NT2/D1 (cell line): ENCODE data around the gene SLC6A2.

Experiments
- DNase-seq: peaks from one replicate; pipeline ENCODE4 v3.0.0-alpha.2; 2011; ENCODE audit warnings: low read depth, low spot score
- H3K27me3 ChIP-seq: 2 replicates; pipeline ENCODE4 v1.6.0; 2011; ENCODE audit warnings: mild to moderate bottlenecking; ENCODE audit not compliant: insufficient read length, insufficient read depth
- H3K36me3 ChIP-seq: 2 replicates; pipeline ENCODE4 v1.6.1; 2011; ENCODE audit warnings: mild to moderate bottlenecking, low read length, mixed read lengths; ENCODE audit not compliant: insufficient read depth, insufficient read length
- H3K4me1 ChIP-seq: 2 replicates; pipeline ENCODE4 v1.5.1; 2011; ENCODE audit not compliant: insufficient read depth, insufficient read length
- H3K4me3 ChIP-seq: 2 replicates; pipeline ENCODE4 v1.5.1; 2011; ENCODE audit warnings: low read depth; ENCODE audit not compliant: insufficient read length
- H3K9ac ChIP-seq: 2 replicates; pipeline ENCODE4 v1.6.0; 2011; ENCODE audit warnings: low read depth; ENCODE audit not compliant: insufficient read length
- H3K9me3 ChIP-seq: 2 replicates; pipeline ENCODE4 v1.5.1; 2011; ENCODE audit warnings: mild to moderate bottlenecking, low read length; ENCODE audit not compliant: insufficient read depth
- SUZ12 ChIP-seq: IDR thresholded peaks from 2 replicates; pipeline ENCODE4 v1.6.1; 2011; ENCODE audit not compliant: insufficient read length, insufficient read depth; ENCODE audit errors: extremely low read depth
- YY1 ChIP-seq: IDR thresholded peaks from 2 replicates; pipeline ENCODE4 v1.6.1; 2011; ENCODE audit not compliant: insufficient read length, insufficient read depth
- ZNF274 ChIP-seq: IDR thresholded peaks from 2 replicates; pipeline ENCODE4 v1.6.1; 2011; ENCODE audit warnings: mild to moderate bottlenecking, low read depth, low read length

SLC6A2 gene

GRCh38 chr16:55703003-55704001 is 47.5 kb downstream of the SLC6A2 start:
- H3K36me3 ChIP-seq, result no peaks in the 10 kb centered on the region
- no peaks in the 10 kb centered on the region for H3K27me3 ChIP-seq
- peak; percentile 57 for DNase-seq
- no peaks in the 10 kb centered on the region for H3K9me3 ChIP-seq
- H3K4me3 ChIP-seq, result no peak overlapping the region
- peaks cover 12% of the 10 kb centered on the region for H3K4me1 ChIP-seq
- no peak overlapping the region for H3K9ac ChIP-seq
- TF ChIP-seq ZNF274 (no peak), SUZ12 (no peak), YY1 (no peak)

- no peak for TF ChIP-seq YY1
- TF ChIP-seq ZNF274, result no peak
- TF ChIP-seq SUZ12, result no peak
- H3K36me3 ChIP-seq, result no peaks in the 10 kb centered on the region
- H3K4me3 ChIP-seq, result no peak overlapping the region
- no peak for DNase-seq
- H3K9ac ChIP-seq, result no peak overlapping the region
- peaks cover 2% of the 10 kb centered on the region for H3K4me1 ChIP-seq
- no peaks in the 10 kb centered on the region for H3K9me3 ChIP-seq
- H3K27me3 ChIP-seq, result peaks cover 6% of the 10 kb centered on the region
Measured at GRCh38 chr16:55706739-55707384, 51.1 kb downstream of the SLC6A2 start.

DNA sequence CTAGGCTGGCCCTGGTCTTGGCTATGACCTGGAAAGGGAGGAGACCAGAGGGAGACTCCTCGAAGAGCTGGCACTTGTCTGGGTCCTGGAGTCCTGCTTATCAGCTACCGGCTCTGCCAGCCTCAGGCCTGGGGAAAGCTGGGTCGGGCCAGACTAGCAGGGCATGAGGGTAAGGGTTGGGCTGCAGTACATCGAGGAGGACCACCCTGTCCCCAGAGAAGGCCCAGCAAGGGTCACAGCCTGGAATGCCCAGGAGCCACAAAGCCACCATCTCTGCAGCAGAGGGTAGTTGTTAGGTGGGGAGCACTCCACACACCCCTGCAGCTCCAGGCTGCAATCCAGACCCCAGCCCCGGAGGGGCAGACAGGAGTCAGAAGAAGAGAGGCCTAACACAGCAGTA is 54.0 kb downstream of the SLC6A2 start:
- Histone ChIP-seq H3K36me3 (no peaks in the 10 kb centered on the region), H3K4me3 (no peak overlapping the region), H3K27me3 (peaks cover 10% of the 10 kb centered on the region), H3K9me3 (no peaks in the 10 kb centered on the region), H3K4me1 (no peaks in the 10 kb centered on the region), H3K9ac (no peak overlapping the region)
- no peak for DNase-seq
- TF ChIP-seq SUZ12 (no peak), ZNF274 (no peak), YY1 (no peak)

GRCh38 chr16:55710466-55710865 is 54.7 kb downstream of the SLC6A2 start:
- H3K4me3 ChIP-seq, result no peak overlapping the region
- H3K4me1 ChIP-seq, result no peaks in the 10 kb centered on the region
- H3K9ac ChIP-seq, result no peak overlapping the region
- TF ChIP-seq YY1, result no peak
- TF ChIP-seq ZNF274, result no peak
- TF ChIP-seq SUZ12, result no peak
- DNase-seq, result no peak
- no peaks in the 10 kb centered on the region for H3K9me3 ChIP-seq
- H3K27me3 ChIP-seq, result peaks cover 10% of the 10 kb centered on the region
- no peaks in the 10 kb centered on the region for H3K36me3 ChIP-seq

- Histone ChIP-seq H3K27me3 (peaks cover 10% of the 10 kb centered on the region), H3K9ac (no peak overlapping the region), H3K4me1 (no peaks in the 10 kb centered on the region), H3K36me3 (no peaks in the 10 kb centered on the region), H3K9me3 (no peaks in the 10 kb centered on the region), H3K4me3 (no peak overlapping the region)
- DNase-seq, result peak; percentile 60
- TF ChIP-seq SUZ12 (no peak), YY1 (no peak), ZNF274 (no peak)
Measured at GRCh38 chr16:55711959-55712876, 56.4 kb downstream of the SLC6A2 start.

DNA sequence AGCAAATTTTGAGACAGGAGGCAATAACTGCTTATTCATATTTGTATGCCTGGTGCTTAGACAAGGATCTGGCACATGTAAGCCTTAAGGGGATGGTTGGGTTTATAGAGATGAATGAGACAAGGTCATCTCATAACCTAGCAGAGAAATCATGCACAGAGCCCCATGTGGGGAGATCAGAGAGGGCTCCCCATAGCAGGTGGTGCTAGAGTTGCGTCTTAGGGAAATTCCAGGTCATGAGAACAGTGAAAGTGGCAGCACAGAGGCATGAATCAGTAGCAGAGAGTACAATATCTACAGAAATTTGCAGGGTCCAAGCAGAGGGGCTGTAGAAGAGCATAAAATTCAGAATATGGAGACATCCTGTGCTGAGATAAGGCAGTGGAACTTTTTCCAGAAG is 57.3 kb downstream of the SLC6A2 start:
- DNase-seq, result no peak
- H3K4me3 ChIP-seq, result no peak overlapping the region
- TF ChIP-seq ZNF274 (no peak), YY1 (no peak), SUZ12 (no peak)

More for the DNA sequence above, 57.3 kb downstream of the SLC6A2 start:
- Histone ChIP-seq H3K27me3 (peaks cover 10% of the 10 kb centered on the region), H3K9me3 (no peaks in the 10 kb centered on the region), H3K36me3 (no peaks in the 10 kb centered on the region), H3K9ac (no peak overlapping the region), H3K4me1 (no peaks in the 10 kb centered on the region)
